BJ (cell line): Measurements from ENCODE around the gene F12. TPM values are rescaled to one million over a fixed set of nuclear protein-coding genes. Genes with fewer than 3 reads are reported as not detected.
A peak's percentile ranks its signal among the peaks of the same experiment; 100 is the strongest.

ENCODE experiments used
- CTCF ChIA-PET: fragments of 350-600 bp; formaldehyde crosslinking; extraction: SDS; loops from one replicate; lab custom pipeline; 2021; ENCODE audit warnings: antibody characterized with exemption, inconsistent platforms; lab: Yijun Ruan, JAX
- POLR2A ChIA-PET: fragments of 300-600 bp; sonication (Branson Sonifier 250); formaldehyde crosslinking; extraction: SDS; loops from one replicate; lab custom pipeline; 2021; ENCODE audit warnings: antibody characterized with exemption; lab: Charles Lee
- DNase-seq: peaks from one replicate; pipeline ENCODE4 v3.0.0-alpha.2; 2011; ENCODE audit warnings: low read depth
- H3K27me3 ChIP-seq: 2 replicates; pipeline ENCODE4 v1.6.0; 2011; ENCODE audit warnings: low read length; ENCODE audit not compliant: control insufficient read depth, insufficient read depth
- H3K36me3 ChIP-seq: 2 replicates; pipeline ENCODE4 v1.5.1; 2011; ENCODE audit warnings: low read length; ENCODE audit not compliant: control insufficient read depth, insufficient read depth
- H3K4me3 ChIP-seq: 2 replicates; pipeline ENCODE4 v1.5.1; 2011; ENCODE audit warnings: low read depth, mild to moderate bottlenecking, control low read depth, low read length
- polyA plus RNA-seq: library from polyadenylated mRNA; depleted of rRNA; stranded (reverse); fragments of >200 nt; gene quantifications from 2 replicates; pipeline ENCODE4 v1.2.3, GENCODE V29; 2011
- TF ChIP-seq, protein P1 (sequence below): IDR thresholded peaks from 2 replicates; pipeline ENCODE4 v1.5.1; 2011; ENCODE audit warnings: low read depth, mild to moderate bottlenecking, control low read depth, inconsistent platforms, low read length, moderate library complexity; ENCODE audit not compliant: insufficient read depth

F12 gene
- polyA plus RNA-seq, 1 experiment = 0.69 TPM

DNA sequence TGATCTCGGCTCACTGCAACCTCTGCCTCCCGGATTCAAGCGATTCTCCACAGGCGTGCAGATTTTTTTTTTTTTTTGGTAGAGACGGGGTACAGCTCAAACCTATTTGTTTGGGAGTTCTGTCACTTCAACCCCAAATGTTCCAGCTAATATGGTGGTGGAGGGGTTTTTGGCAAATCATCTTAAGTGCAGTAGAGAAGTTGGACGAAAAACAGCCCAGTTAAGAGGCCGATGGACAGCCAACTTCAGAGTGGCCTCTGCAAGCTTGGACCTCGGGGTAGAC, 36.5 kb upstream of the F12 start:
- CTCF ChIA-PET = interaction anchor here (0.7 to 18.6 kb wide), 6 partner anchors 9 to 128 kb away, joined by 4 to 352 read pairs (median 10); partner anchors contain the start of genes F12 and PFN3
- TF ChIP-seq, protein P1, sequence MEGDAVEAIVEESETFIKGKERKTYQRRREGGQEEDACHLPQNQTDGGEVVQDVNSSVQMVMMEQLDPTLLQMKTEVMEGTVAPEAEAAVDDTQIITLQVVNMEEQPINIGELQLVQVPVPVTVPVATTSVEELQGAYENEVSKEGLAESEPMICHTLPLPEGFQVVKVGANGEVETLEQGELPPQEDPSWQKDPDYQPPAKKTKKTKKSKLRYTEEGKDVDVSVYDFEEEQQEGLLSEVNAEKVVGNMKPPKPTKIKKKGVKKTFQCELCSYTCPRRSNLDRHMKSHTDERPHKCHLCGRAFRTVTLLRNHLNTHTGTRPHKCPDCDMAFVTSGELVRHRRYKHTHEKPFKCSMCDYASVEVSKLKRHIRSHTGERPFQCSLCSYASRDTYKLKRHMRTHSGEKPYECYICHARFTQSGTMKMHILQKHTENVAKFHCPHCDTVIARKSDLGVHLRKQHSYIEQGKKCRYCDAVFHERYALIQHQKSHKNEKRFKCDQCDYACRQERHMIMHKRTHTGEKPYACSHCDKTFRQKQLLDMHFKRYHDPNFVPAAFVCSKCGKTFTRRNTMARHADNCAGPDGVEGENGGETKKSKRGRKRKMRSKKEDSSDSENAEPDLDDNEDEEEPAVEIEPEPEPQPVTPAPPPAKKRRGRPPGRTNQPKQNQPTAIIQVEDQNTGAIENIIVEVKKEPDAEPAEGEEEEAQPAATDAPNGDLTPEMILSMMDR = no peak
- H3K4me3 ChIP-seq = peak overlapping the region; percentile 72
- peaks cover 5% of the 10 kb centered on the region; the same call in 1 of the 2 replicates for H3K36me3 ChIP-seq
- POLR2A ChIA-PET = no interaction called here
- DNase-seq = no peak
- H3K27me3 ChIP-seq = no peaks in the 10 kb centered on the region

DNA sequence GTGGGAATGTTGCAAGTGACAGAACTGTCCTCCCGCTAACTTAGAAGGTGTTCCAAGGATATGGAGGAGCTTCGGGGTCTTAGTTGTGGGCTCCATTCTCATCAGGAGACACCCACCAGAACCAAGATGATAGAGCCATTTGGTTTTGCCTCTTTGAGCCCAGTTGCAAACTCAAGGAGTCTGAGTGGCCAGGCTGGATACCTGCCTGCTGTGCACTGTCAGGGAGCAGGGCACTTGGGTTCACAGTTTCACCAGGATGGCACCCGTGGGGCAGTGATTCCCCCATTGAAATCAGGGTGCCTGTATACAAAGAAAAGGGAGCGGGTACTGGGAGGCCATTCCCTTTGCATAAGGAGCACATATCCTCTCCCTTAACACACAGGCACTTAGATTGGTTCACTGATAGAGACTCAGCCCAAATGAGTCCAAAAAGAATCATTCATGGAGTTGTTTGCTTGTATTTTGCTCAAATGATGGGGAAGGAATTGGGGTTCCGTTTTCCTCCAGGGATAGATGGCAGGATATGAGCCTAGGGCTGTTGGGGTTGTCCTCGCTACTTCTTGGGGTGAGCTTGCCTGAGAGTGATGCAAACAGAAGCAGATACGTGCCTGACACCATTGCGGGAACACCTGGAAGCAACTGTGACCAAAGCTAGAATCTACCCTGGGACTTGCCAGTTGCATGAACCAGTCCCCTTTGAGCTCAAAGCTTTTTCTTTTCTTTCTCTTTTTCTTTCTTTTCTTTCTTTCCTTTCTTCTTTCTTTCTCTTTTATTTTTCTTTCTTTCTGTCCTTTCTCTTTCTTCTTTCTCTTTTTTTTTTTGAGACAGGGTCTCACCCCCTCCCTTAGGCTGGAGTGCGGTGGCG, 35.9 kb upstream of the F12 start:
- CTCF ChIA-PET = interaction anchor here (0.7 to 18.6 kb wide), 7 partner anchors 9 to 127 kb away, joined by 4 to 352 read pairs (median 12); partner anchors contain the start of genes F12 and PFN3
- Histone ChIP-seq H3K36me3 (peaks cover 5% of the 10 kb centered on the region; the same call in 1 of the 2 replicates), H3K4me3 (no peak overlapping the region), H3K27me3 (no peaks in the 10 kb centered on the region)
- TF ChIP-seq, protein P1 = no peak
- DNase-seq = no peak
- POLR2A ChIA-PET = no interaction called here

DNA sequence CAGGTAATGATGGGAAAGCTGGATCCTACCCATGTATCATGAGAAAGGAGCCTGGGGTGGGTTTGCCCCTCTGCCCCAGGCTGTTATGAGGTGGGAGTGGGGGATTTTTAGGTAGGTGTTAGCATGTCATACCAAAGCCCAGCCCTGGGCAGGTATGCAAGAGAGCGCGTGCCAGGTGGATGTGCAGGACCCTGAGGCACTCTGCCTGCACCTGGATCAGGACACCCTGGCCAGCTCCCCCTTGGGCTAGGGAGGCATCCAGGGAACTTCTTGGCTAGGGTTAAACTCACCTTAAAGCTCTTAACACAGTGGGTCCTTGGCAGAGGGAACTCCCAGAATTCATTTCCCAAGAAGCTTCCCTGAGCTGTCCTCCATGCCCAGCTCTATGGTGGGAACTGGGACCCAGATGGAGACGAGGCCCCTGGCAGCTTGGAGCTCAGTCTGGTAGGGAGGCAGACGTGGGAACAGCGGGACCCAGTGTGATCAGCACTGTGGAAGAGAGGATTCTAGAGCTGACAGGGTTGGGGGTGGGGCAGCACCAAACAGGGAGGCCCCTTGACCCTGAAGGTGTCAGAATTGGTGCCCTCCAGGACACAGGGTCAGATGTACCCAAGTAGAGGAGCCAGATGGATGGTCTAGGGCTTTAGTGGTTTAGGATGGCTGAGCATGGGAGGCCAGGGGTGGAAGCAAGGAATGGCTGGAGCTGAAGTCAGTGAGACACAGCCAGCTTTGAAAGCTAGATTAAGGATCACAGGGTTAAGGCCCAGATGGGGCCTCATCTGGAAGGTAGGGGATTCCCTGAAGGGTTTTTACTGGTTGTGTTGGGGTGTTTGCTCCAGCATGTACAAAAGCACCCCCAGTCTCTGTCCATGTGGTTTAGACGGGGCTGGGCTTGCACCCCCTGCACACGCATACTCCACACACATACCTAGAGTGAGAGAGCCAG, 35.0 kb upstream of the F12 start:
- POLR2A ChIA-PET = no interaction called here
- Histone ChIP-seq H3K4me3 (no peak overlapping the region), H3K27me3 (no peaks in the 10 kb centered on the region), H3K36me3 (peaks cover 6% of the 10 kb centered on the region; the same call in 1 of the 2 replicates)
- TF ChIP-seq, protein P1 = no peak
- CTCF ChIA-PET = interaction anchor here (1.5 to 18.6 kb wide), 4 partner anchors 10 to 126 kb away, joined by 6 to 352 read pairs (median 114); partner anchors contain the start of genes F12 and PFN3
- DNase-seq = no peak

DNA sequence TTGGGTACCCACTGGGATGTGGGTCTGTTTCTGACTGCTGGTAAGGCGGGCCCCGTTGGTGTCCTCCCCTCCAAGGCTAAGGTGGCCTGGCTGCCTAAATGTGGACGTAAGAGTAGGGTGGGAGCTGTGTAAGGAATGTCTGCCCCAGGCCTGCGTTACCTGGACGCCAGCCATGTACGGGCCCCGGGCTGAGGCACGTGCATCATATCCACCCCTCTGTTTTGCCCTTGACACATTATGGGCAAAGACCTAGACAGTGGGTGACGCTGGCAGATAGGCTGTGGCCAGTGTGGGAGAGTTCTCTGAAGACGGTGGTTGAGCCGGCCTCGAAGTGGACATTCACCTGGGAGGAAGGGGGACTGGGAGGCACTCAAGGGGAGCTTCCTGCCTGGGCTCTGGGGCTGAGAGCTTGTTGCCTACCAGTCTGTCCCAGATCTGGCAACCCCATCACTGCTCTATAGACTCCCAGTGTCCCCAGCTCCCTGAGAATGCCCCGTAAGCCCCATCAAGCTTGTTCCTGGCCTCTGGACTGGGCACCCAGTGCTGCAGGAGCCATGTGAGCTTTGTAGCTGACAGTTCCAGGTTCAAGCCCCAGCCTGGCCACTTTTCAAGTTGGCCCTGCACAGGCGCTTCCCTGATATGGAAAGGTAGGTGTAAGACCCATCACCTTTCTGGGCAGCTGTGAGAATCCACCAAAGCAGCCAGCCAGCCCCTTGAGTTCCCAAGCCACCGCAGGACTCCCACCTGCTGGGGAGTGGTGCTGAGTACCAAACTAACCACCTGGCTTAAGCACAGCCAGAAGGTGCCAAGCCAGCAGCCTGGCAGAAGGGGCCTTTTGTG, 34.0 kb upstream of the F12 start:
- Histone ChIP-seq H3K27me3 (no peaks in the 10 kb centered on the region), H3K36me3 (peaks cover 6% of the 10 kb centered on the region; the same call in 1 of the 2 replicates), H3K4me3 (no peak overlapping the region)
- ChIA-PET CTCF (interaction anchor here (1.2 to 18.6 kb wide), 4 partner anchors 9 to 53 kb away, joined by 4 to 352 read pairs (median 114); partner anchors contain the start of genes F12 and PFN3), POLR2A (no interaction called here)
- TF ChIP-seq, protein P1 = no peak
- no peak for DNase-seq
